Colonic mucosa (tissue), 4 donors: ENCODE measurements around the gene PPIA. TPM values are rescaled to one million over a fixed set of nuclear protein-coding genes. Genes with fewer than 3 reads are reported as not detected.

ENCODE experiments used
- DNase-seq: peaks from one replicate; pipeline ENCODE4 v3.0.0-alpha.2; 2020
- H3K27ac ChIP-seq: fragments of 200-600 bp; one replicate; pipeline ENCODE4 v1.8.0; 2021
- H3K27me3 ChIP-seq: fragments of 200-600 bp; one replicate; pipeline ENCODE4 v1.8.0; 2021
- H3K36me3 ChIP-seq: fragments of 200-600 bp; one replicate; pipeline ENCODE4 v1.8.0; 2021
- H3K4me1 ChIP-seq: fragments of 200-600 bp; one replicate; pipeline ENCODE4 v1.8.0; 2021; ENCODE audit warnings: mild to moderate bottlenecking
- H3K4me3 ChIP-seq: fragments of 200-600 bp; one replicate; pipeline ENCODE4 v1.8.0; 2021
- H3K9ac ChIP-seq, 2 donors: one replicate each; pipeline ENCODE4 v1.7.0; 2013; ENCODE audit warnings: control low read depth in 2 of 2, low read depth in 2 of 2, low read length in 2 of 2
- H3K9me3 ChIP-seq: fragments of 200-600 bp; one replicate; pipeline ENCODE4 v1.8.0; 2021
- intact Hi-C: fragments of 100-400 bp; cut with DNase I; formaldehyde crosslinking; loops from one replicate; pipeline ENCODE4 v1.14.1; 2022
- total RNA-seq, 2 donors: library from RNA; stranded (reverse); fragmentation: NEBNext Ultra II Directional in 1 of 2; extraction: Animal tissue kit (Norgen Biotek cat#: 25700) in 1 of 2; gene quantifications; one replicate each; pipeline ENCODE4 v1.2.1, GENCODE V29; 2021
- TF ChIP-seq, protein P1 (sequence below): fragments of 200-600 bp; IDR thresholded peaks from one replicate; pipeline ENCODE4 v1.8.0; 2022; ENCODE audit warnings: antibody characterized with exemption, mild to moderate bottlenecking
- donor health status: healthy.
- donor health status: DM: no; HTN: no; CAD: no.
- donor health status: DM: no; HTN: no; CAD: no.

Gene PPIA
- total RNA-seq, 2 donors from 2014 or later, result 1,435 to 2,110 TPM

- TF ChIP-seq, protein P1, sequence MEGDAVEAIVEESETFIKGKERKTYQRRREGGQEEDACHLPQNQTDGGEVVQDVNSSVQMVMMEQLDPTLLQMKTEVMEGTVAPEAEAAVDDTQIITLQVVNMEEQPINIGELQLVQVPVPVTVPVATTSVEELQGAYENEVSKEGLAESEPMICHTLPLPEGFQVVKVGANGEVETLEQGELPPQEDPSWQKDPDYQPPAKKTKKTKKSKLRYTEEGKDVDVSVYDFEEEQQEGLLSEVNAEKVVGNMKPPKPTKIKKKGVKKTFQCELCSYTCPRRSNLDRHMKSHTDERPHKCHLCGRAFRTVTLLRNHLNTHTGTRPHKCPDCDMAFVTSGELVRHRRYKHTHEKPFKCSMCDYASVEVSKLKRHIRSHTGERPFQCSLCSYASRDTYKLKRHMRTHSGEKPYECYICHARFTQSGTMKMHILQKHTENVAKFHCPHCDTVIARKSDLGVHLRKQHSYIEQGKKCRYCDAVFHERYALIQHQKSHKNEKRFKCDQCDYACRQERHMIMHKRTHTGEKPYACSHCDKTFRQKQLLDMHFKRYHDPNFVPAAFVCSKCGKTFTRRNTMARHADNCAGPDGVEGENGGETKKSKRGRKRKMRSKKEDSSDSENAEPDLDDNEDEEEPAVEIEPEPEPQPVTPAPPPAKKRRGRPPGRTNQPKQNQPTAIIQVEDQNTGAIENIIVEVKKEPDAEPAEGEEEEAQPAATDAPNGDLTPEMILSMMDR, result no peak
- no peaks in the 10 kb centered on the region for H3K36me3 ChIP-seq
- H3K4me3 ChIP-seq, result peak overlapping the region; percentile 61
- H3K9ac ChIP-seq, result peak overlapping the region; percentile 71 to 97
- no peak for DNase-seq
- no peaks in the 10 kb centered on the region for H3K4me1 ChIP-seq
- no peaks in the 10 kb centered on the region for H3K27me3 ChIP-seq
- intact Hi-C loops, result loop anchor here (5.0 kb wide), 2 partner anchors 50 to 260 kb away; partner anchors contain the start of gene PPIA
- no peaks in the 10 kb centered on the region for H3K9me3 ChIP-seq
- H3K27ac ChIP-seq, result peak overlapping the region; percentile 96
These were observed 50.5 kb downstream of the PPIA start for GRCh38 chr7:44846816-44847508.

DNA sequence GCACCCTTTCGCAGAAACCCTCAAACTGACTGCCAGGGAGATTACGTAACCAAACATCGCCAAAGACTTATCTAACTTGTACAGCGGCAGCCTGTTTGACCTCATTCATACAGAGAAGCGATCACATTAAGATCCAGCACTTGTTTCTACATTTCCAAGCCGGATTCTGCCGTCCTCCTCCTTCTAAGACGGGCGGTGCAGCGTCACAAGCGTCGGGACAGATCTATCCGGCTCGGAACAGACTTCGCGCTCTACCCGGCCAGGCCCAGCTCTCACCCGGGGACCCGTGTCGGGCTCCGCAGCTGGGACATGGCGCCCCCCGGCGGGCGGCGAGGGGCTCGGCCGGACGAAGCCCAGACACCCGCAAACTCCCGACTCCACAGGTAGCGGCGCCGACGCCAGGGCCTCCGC lies 51.0 kb downstream of the PPIA start:
- H3K9me3 ChIP-seq, result no peaks in the 10 kb centered on the region
- peak; percentile 90 for DNase-seq
- intact Hi-C loops, result loop anchor here (5.0 kb wide), 2 partner anchors 50 to 260 kb away; partner anchors contain the start of gene PPIA
- no peaks in the 10 kb centered on the region for H3K27me3 ChIP-seq
- peak overlapping the region; percentile 96 for H3K27ac ChIP-seq
- no peaks in the 10 kb centered on the region for H3K4me1 ChIP-seq
- no peaks in the 10 kb centered on the region for H3K36me3 ChIP-seq
- peak overlapping the region; percentile 71 to 97 for H3K9ac ChIP-seq
- H3K4me3 ChIP-seq, result peak overlapping the region; percentile 61
- TF ChIP-seq, protein P1, result peak; percentile 72

GRCh38 chr7:44847920-44848634 lies 51.6 kb downstream of the PPIA start, which contains the start of gene H2AZ2:
Gene H2AZ2, minus strand, starts transcription at chr7:44848087. Its CDS starts 116 bp downstream, at chr7:44847971.
- H3K9me3 ChIP-seq, result no peaks in the 10 kb centered on the region
- peak; percentile 100 for DNase-seq
- peak within 1 kb of the TSS; percentile 61 for H3K4me3 ChIP-seq
- H3K4me1 ChIP-seq, result no peaks in the 10 kb centered on the region
- peak within 1 kb of the TSS; percentile 75 to 97 for H3K9ac ChIP-seq
- H3K27ac ChIP-seq, result peak within 1 kb of the TSS; percentile 96
- intact Hi-C loops, result loop anchor here (5.0 kb wide), 2 partner anchors 51 to 261 kb away; partner anchors contain the start of gene PPIA
- H3K27me3 ChIP-seq, result no peaks in the 10 kb centered on the region
- no peaks in the 10 kb centered on the region for H3K36me3 ChIP-seq
- TF ChIP-seq, protein P1, result peak; percentile 4

DNA sequence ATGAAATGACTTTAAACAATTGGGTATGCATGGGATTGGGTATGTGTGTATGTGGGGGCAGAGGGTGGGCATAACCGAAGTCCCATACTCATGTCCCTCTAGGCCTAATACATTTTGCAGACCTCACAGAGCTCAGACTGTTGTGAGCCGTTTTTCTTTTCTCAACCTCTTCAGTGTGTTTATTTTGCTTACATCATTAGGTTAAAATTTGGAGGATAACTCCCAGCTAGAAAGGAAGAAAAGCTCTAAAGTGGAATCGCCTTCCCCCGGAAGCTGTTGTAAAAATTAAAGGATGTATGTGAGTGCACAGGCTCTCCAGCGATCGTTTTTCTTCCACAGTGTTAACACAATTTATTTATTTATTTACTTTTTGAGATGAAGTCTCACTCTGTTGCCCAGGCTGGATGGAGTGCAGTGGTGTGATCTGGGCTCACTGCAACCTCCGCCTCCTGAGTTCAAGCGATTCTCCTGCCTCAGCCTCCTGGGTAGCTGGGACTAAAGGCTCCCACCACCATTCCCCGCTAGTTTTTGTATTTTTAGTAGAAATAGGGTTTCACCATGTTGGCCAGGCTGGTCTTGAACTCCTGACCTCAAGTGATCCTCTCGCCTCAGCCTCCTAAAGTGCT lies 52.9 kb downstream of the PPIA start:
- no peak overlapping the region for H3K27ac ChIP-seq
- TF ChIP-seq, protein P1, result no peak

GRCh38 chr7:44849885-44850544 lies 53.5 kb downstream of the PPIA start:
- Histone ChIP-seq H3K4me3 (no peak overlapping the region), H3K27ac (no peak overlapping the region), H3K4me1 (no peaks in the 10 kb centered on the region), H3K27me3 (no peaks in the 10 kb centered on the region), H3K9ac (no peak overlapping the region), H3K36me3 (no peaks in the 10 kb centered on the region), H3K9me3 (no peaks in the 10 kb centered on the region)
- DNase-seq, result no peak
- intact Hi-C loops, result loop anchor here (5.0 to 10.0 kb wide), 3 partner anchors 53 to 285 kb away; partner anchors contain the start of gene PPIA
- TF ChIP-seq, protein P1, result no peak

More for the DNA sequence above, 52.9 kb downstream of the PPIA start:
- peak overlapping the region; percentile 75 to 86 for H3K9ac ChIP-seq
- H3K36me3 ChIP-seq, result no peaks in the 10 kb centered on the region
- H3K4me3 ChIP-seq, result no peak overlapping the region
- H3K9me3 ChIP-seq, result no peaks in the 10 kb centered on the region
- intact Hi-C loops, result loop anchor here (5.0 kb wide), 2 partner anchors 52 to 262 kb away; partner anchors contain the start of gene PPIA
- H3K4me1 ChIP-seq, result no peaks in the 10 kb centered on the region
- DNase-seq, result no peak
- no peaks in the 10 kb centered on the region for H3K27me3 ChIP-seq
